ENCODE measurements around the gene CSK.

DNA sequence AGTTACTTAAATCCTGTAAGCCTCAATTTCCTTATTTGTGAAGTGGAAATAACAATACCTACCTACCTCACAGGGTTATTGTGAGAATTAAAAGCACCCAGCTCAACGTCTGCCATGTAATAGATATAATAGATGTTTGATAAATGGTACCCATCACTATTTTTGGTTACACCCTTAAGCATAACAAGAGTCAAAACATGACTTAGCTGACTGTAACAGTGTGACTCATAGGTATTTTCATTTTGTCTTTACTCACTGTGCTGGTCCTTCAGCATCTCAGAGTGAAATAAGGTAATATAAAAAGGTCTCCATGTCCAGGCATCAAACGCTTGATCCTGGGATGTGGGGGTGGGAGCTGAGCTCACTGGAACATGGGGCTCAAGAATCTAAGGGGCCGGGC, 47.6 kb downstream of the CSK start:
- no peak for TF ChIP-seq POLR2A (IDR thresholded peaks at IDR 0.05)
- TF ChIP-seq, protein P1, sequence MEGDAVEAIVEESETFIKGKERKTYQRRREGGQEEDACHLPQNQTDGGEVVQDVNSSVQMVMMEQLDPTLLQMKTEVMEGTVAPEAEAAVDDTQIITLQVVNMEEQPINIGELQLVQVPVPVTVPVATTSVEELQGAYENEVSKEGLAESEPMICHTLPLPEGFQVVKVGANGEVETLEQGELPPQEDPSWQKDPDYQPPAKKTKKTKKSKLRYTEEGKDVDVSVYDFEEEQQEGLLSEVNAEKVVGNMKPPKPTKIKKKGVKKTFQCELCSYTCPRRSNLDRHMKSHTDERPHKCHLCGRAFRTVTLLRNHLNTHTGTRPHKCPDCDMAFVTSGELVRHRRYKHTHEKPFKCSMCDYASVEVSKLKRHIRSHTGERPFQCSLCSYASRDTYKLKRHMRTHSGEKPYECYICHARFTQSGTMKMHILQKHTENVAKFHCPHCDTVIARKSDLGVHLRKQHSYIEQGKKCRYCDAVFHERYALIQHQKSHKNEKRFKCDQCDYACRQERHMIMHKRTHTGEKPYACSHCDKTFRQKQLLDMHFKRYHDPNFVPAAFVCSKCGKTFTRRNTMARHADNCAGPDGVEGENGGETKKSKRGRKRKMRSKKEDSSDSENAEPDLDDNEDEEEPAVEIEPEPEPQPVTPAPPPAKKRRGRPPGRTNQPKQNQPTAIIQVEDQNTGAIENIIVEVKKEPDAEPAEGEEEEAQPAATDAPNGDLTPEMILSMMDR (IDR thresholded peaks at IDR 0.05), result no peak
- TF ChIP-seq EP300 (IDR thresholded peaks at IDR 0.05), result no peak
- TF ChIP-seq POLR2AphosphoS5 (IDR thresholded peaks at IDR 0.05), result no peak
